ENCODE data around the gene SIX4.

SIX4 gene

DNA sequence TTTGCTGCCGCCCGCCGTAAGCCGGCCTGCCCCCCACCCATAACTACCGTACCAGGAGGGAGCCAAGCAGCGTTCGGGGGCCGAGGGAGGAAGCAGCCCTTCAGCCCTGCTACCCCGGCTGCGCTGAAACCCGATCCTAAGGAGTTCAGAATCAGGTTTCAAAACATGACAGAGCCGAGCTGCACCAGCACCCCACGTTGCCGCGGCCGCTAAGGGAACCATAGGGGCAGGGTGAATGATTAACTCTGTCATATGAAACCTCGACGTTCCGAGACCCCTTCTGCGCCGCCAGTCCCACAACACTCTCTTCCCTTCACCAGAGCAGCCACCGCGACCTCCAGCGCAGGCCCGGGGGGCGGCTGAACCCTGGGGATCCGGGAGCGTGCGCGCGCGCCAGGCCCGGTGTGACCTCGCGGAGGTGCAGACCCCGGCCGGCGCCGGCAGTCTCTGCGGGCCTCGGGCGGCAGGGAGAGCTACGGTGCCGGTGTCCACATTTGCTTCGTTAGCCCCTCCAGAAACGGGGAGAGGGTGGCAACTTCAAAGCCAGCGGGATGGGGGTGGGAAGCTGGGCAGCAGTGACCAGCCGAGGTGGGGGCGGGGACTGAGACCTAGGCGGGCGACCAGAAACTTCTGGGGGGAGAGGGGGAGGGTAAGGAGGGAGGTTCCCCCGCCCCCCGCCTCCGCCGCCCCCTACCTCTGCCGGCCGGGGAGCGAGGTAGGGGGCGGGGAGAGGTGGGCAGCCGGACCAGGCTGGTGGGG lies 1.6 kb downstream of the SIX4 start:
- peak in 3 of 58 donors; percentile 3 to 56 (median 19) for DNase-seq

- DNase-seq: no peak
Observed at GRCh38 chr14:60722107-60722356, 2.1 kb downstream of the SIX4 start.

GRCh38 chr14:60721326-60722106 lies 2.6 kb downstream of the SIX4 start:
- peak in 8 of 58 donors; percentile 5 to 41 (median 24) for DNase-seq

- no peak for DNase-seq
Observed at GRCh38 chr14:60720962-60721325, 3.2 kb downstream of the SIX4 start.

DNA sequence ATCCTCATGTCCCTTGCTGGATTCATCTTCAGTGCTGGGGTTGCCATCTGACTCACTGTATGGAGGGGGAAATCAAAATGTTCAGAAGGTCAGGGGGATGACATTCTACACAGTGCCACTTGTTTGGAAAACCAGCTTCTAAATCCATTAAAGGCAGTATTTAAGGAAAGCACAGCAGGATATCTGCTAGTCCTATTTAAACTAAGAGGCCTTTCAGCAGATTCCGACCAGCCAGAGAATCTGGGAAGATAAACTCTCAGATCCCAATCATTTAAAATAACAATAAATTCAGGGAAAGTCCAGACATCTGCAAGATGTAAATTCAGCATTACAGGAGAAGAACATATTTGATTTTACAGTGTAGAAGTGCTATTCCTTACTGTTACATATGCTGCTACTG lies 3.8 kb downstream of the SIX4 start:
- DNase-seq: no peak

DNA sequence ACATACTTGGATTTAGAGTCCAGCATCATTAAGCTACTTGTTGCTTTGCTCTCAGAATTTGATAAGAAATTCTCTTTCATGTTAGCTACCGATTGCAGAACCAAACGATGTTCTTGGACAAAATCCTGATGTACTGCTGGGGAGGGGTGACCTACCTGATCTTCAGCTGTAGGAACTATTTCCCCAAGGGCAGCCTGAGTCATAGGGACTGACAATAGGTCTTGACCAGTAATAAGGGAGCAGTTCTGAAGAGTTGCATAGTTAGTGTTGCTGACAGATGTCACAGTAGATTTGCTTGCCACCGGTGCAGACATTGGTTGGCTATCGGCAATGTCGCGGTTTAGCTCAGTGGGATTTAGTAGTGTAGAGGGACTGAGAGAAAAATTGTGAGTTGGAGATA lies 10.6 kb downstream of the SIX4 start:
- DNase-seq: no peak

- no peak for DNase-seq
Observed at GRCh38 chr14:60710494-60710893, 13.7 kb downstream of the SIX4 start.

DNA sequence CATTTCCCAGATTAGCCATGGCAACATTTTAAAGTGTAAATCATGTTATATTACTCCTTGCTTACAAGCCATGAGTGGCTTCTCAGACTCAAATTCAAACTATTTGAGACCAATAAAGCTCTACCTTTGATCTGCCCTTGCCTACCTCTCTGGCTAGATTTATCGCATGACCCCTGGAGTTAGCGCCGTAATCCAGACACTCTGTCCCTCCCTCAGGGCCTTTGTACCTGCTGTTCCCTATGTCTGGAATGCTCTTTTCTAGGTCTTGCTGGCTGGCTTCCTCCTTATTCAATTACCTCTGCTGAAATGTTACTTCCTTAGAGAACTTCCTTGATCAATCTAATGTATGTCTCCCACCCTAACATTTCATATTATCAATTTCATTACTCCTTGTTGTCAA lies 16.3 kb downstream of the SIX4 start:
- DNase-seq: no peak

- no peak for DNase-seq
Observed at GRCh38 chr14:60705100-60705499, 19.1 kb downstream of the SIX4 start.

DNA sequence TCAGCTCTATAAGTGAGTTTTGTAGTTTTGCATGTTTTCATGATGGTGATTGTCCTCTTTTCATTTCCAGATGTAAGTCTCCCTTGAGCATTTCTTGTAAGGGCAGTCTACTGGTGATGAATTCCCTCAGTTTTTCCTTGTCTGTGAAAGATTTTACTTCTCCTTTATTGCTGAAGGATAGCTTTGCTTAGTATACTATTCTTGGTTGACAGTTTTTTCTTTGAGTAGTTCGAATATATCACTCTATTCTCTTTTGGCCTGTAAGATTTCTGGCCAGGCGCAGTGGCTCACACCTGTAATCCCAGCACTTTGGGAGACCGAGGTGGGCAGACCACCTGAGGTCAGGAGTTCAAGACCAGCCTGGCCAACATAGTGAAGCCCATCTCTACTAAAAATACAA lies 23.6 kb downstream of the SIX4 start:
- no peak for DNase-seq

GRCh38 chr14:60695327-60695726 lies 28.8 kb downstream of the SIX4 start:
- no peak for DNase-seq

- DNase-seq: no peak
Observed at GRCh38 chr14:60691383-60692113, 32.6 kb downstream of the SIX4 start.

- DNase-seq: no peak
Observed at GRCh38 chr14:60686865-60687264, 37.3 kb downstream of the SIX4 start.

DNA sequence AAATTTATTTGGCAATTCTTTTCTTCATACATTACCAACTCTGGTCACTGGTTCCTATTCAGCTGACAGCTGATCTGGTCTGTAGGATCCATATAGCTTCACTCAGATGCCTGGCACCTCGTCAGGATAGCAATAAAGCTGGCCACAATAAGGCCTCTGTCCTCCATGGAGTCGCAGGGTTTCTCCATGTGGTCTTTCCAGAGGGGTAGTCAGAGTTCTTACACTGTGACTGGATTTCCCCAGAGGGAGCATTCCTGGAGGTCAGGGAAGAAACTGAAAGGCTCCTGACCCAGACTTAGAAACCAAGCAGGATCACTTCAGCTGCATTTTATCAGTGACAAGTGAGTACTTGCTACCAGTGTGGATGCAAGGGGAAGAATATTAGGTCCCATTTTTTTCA lies 39.9 kb downstream of the SIX4 start:
- DNase-seq: no peak

- DNase-seq: no peak
Observed at GRCh38 chr14:60681271-60681670, 42.9 kb downstream of the SIX4 start.

DNA sequence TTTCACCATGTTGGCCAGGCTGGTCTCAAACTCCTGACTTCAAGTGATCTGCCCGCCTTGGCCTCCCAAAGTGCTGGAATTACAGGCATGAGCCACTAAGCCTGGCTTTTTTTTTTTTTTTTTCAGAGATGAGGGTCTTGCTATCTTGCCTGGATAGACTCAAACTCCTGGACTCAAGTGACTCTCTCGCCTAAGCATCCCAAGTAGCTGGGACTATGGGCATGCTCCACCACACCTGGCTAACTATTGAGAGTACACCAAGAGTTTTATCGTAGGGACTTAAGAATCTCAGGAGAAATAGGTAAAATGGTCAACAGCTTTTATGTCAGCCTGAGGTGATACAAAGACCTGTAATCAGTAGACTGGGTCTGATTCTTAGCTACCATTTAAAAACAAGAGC lies 43.6 kb downstream of the SIX4 start:
- DNase-seq: no peak

DNA sequence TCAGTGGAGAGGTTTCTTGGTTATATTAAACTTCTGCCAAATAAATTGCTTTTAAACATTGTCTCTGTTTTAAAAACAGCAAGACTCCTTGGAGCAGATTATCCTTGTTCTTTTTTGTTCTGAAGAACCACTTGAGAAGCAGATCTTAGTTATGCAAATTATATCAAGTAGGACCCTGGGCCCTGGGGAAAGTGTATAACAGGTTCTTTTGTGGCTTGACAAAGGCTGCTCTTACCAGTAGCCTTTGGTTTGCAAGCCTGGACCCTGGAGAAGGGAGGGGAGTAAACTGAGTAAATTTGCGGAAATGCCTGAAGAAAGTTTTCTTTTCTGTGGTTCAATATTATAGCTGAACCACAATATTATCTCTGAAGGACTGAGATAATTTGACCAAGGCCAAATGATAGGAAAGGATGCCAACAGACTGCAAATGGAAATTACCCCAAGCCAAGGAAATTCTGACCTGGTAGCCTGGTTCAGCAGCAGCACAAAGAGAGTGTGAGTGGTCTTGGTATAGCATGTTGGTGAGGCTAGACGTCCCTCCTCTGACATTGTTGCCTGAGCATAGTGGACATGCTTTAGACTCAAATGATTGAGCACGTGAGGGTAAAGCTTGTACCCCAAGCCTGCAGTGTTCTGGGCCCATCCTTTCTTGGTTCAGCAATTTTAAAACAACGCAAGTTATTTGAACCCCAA lies 44.4 kb downstream of the SIX4 start:
- no peak for DNase-seq

DNA sequence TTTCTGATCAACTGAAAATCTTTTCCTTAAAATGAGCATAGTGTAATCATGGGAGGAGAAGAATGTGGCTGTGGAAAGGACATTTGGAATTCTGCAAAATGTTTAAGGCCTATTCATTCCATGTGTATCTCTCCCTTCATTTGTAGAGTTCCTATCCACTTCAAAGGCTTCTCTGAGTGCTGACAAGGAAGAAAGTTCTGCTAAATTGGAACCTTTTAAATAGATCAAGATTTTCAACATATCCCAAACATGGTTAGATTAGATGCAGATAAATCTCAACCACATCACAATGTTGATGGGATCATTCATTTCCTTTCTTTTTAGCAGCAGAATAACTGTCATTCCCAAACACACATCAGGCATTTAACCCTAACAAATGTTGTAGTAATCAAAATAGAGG lies 46.5 kb downstream of the SIX4 start:
- no peak for DNase-seq

DNA sequence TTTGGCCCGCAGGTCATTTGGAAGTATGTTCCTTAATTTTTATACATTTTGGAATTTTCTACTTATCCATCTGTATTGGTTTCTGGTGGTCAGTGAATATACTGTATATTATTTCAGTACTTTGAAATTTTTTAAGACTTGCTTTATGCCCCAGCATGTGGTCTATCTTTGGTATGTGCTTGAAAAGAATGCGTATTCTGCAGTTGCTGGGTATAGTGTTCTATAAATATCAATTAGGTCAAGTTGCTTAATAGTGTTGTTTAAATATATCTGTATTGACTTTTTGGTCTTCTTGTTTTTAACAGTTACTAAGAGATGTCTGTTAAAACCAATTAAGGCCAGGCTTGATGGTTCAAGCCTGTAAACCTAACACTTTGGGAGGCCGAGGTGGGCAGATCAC lies 53.2 kb downstream of the SIX4 start:
- no peak for DNase-seq

GRCh38 chr14:60668431-60669112 lies 55.6 kb downstream of the SIX4 start:
- no peak for DNase-seq

- DNase-seq: no peak
Observed at GRCh38 chr14:60665177-60665550, 59.0 kb downstream of the SIX4 start.

Data from anterior cingulate cortex (tissue), 58 donors.